Lower leg skin (tissue), 4 donors: ENCODE data around the gene GRIK3. TPM values are rescaled to one million over a fixed set of nuclear protein-coding genes. Genes with fewer than 3 reads are reported as not detected.

Source experiments
- DNase-seq, 2 donors: peaks; one replicate each; pipeline ENCODE4 v3.0.0-alpha.2; 2019; ENCODE audit warnings: low spot score in 2 of 2
- H3K4me3 ChIP-seq: fragments of 200-600 bp; sonication (generic); 2 replicates; pipeline ENCODE4 v1.5.1; 2017; ENCODE audit warnings: mild to moderate bottlenecking, low read depth; ENCODE audit not compliant: poor library complexity, severe bottlenecking
- POLR2A ChIP-seq, 2 donors: fragments of 450-650 bp; IDR thresholded peaks; one replicate each; pipeline ENCODE4 v1.6.1; 2016 to 2017; ENCODE audit warnings: antibody characterized with exemption in 2 of 2, mild to moderate bottlenecking in 1 of 2, moderate library complexity in 1 of 2
- WGBS, 2 donors: methylation state at CpG; one replicate each; pipeline ENCODE4 v1.1.5; 2018; 5-methylcytosine and 5-hydroxymethylcytosine counted together
- intact Hi-C: fragments of 100-400 bp; cut with DNase I; formaldehyde crosslinking; loops from one replicate; pipeline ENCODE4 v1.15.0; 2023; ENCODE audit warnings: low total_unique reads
- total RNA-seq, 4 donors: library from RNA; depleted of rRNA; stranded (reverse); fragments of >200 nt; gene quantifications; one replicate each; pipeline ENCODE4 v1.1.0, GENCODE V29; 2016
- TF ChIP-seq, protein P1 (sequence below), 3 donors: fragments of 450-650 bp; IDR thresholded peaks; one replicate each; pipeline ENCODE4 v1.5.1; 2016; ENCODE audit warnings: antibody characterized with exemption in 3 of 3, mild to moderate bottlenecking in 3 of 3, moderate library complexity in 2 of 3

The GRIK3 gene
- total RNA-seq, 4 donors from 2014 or later = 0.04 to 0.36 (median 0.19) TPM

DNA sequence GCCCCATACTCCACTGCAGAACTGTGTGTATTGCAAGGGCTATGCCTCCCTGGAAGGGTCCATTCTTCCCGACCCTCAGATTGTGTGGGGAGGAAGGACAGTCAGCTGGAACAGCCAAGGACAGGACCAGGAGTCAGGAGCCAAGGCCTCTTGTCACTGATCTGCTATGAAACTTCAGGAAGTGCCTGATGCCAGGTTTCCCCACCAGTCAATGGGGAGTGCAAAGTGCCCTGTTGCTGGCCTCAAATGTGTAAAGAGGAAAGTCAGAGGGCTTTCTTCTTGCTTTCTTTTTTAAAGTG is 168.8 kb downstream of the GRIK3 start:
- TF ChIP-seq POLR2A (IDR thresholded peaks at IDR 0.05) = no peak
- TF ChIP-seq, protein P1, sequence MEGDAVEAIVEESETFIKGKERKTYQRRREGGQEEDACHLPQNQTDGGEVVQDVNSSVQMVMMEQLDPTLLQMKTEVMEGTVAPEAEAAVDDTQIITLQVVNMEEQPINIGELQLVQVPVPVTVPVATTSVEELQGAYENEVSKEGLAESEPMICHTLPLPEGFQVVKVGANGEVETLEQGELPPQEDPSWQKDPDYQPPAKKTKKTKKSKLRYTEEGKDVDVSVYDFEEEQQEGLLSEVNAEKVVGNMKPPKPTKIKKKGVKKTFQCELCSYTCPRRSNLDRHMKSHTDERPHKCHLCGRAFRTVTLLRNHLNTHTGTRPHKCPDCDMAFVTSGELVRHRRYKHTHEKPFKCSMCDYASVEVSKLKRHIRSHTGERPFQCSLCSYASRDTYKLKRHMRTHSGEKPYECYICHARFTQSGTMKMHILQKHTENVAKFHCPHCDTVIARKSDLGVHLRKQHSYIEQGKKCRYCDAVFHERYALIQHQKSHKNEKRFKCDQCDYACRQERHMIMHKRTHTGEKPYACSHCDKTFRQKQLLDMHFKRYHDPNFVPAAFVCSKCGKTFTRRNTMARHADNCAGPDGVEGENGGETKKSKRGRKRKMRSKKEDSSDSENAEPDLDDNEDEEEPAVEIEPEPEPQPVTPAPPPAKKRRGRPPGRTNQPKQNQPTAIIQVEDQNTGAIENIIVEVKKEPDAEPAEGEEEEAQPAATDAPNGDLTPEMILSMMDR (IDR thresholded peaks at IDR 0.05) = no peak
- no peak for DNase-seq
- H3K4me3 ChIP-seq = no peak overlapping the region
- 64 to 100% methylated on average over 1 of the region's 1 CpG for WGBS, 2 donors
- intact Hi-C loops = no loop called here

DNA sequence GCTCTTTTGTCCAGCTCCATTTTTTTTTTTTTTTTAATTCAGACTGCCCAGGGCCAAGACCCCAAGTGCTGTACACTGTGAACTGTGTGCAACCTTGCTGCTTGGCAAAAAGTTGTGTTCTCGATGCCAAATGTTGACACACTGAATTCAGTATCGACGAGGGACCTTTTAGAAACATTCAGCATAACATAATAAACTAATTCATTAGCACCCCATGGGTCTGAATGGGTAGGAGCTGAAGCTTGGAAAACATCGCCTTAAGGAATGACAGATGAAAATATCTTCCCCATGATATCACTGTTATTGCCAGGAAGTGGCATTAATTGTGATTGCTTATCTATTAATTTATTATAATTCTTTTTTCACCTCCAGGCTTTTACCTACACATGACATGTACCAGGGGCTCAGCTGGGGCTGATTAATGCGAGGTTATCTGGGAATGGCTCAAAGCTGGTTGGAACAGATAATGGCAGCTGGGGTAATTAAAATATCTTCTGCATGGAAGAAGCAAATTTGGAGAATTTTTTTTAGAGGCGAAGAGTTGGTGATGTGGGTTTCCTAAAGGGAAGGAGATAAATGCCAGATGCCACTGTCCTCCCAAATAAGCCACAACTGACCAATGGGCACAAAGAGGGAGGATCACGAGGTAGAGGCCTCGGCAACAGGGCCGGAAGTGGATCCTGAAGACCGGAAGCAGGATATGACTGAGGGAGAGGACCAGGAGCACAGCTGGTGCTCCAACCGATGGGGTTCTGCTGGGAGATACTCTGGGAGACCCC is 169.3 kb downstream of the GRIK3 start:
- intact Hi-C loops = no loop called here
- TF ChIP-seq POLR2A (IDR thresholded peaks at IDR 0.05) = no peak
- TF ChIP-seq, protein P1 (IDR thresholded peaks at IDR 0.05) = no peak
- no peak overlapping the region for H3K4me3 ChIP-seq
- WGBS, 2 donors = 46 to 47% methylated on average over 11 of the region's 11 CpGs
- no peak for DNase-seq

DNA sequence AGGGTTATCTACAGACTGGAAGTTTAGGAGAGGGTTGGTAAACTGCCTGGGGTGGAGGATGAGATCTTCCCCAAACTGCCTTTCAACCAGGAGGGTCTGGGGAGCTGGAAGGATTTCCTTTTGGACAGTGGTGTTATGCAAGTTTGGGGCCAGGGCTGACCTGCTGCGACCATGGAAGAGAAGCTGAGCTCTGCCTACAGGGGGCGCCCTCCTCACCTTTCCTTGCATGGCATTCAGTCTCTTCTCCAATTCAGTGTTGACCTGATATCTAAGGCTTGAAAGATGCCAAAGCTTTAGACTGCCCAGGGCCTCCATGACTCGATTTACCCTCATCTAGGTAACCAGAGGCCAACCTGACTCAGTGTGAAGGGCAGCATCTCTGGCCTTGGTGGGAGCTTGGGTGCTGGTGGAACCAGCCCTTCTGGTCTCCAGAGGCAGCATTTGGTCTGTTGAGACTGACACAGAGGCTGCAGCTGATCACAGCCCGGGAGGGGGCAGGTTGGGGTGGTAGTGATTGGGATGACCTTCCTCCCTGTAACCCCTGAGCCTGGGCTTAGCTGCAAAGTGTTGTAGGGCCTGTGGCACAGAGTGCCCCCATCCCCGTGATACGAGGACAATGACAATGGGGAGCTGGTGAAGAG is 170.0 kb downstream of the GRIK3 start:
- WGBS, 2 donors = 36 to 37% methylated on average over 6 of the region's 6 CpGs
- intact Hi-C loops = no loop called here
- DNase-seq = no peak
- TF ChIP-seq, protein P1 (IDR thresholded peaks at IDR 0.05) = no peak
- TF ChIP-seq POLR2A (IDR thresholded peaks at IDR 0.05) = no peak
- no peak overlapping the region for H3K4me3 ChIP-seq

DNA sequence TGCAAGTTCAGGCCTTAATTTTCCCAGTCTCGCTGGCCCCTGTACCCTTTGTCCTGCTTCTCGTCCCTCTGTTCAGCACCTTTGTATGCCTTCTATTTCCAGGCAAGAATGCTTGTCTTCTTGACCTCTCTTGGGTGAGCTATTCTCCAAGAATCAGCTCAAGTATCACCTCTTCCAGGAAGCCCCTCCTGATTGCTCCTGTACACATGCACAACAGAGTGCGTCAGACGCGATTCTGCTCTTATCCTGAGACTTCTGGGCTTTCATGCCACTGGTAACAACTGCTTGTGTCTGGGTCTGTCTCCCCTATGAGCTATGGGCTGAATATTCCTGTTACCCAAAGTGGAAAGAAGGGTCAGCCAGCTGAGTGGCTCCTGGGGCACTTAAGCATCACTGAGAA is 170.8 kb downstream of the GRIK3 start:
- WGBS, 2 donors = 78% methylated on average over 5 of the region's 5 CpGs
- TF ChIP-seq, protein P1 (IDR thresholded peaks at IDR 0.05) = no peak
- TF ChIP-seq POLR2A (IDR thresholded peaks at IDR 0.05) = no peak
- intact Hi-C loops = no loop called here

DNA sequence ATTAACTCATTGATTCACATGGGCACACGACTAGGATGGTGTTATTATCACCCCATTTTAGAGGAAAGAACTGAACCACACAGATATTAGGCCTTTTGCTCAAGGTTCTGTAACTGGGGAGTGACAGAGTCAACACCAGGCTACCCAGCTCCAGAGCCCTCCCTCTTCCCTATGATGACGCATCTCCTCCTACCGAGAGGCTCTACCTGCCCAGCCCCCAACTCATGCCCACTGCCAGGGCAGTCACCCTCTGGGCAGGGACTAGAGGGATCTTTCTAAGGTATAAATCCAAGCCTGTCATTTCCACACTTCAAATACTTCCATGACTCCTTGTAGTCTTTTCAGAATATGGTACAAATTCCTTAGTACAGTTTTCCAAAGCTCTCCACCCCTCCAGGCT is 171.3 kb downstream of the GRIK3 start:
- TF ChIP-seq, protein P1 (IDR thresholded peaks at IDR 0.05) = no peak
- no peak for TF ChIP-seq POLR2A (IDR thresholded peaks at IDR 0.05)
- WGBS, 2 donors = 35 to 38% methylated on average over 3 of the region's 3 CpGs

More for the DNA sequence above, 170.8 kb downstream of the GRIK3 start:
- no peak for DNase-seq
- H3K4me3 ChIP-seq = no peak overlapping the region

More for the DNA sequence above, 171.3 kb downstream of the GRIK3 start:
- DNase-seq = no peak
- intact Hi-C loops = no loop called here
- H3K4me3 ChIP-seq = no peak overlapping the region
